Nephron progenitor cell (in vitro differentiated cells): ENCODE results near the gene SPATA2L.
"Not testable (repeated sequence)": the region's sequence is repeated elsewhere in the genome, so short reads cannot be mapped to it uniquely, and the experiment has no call there.

Experiments used
- DNase-seq: peaks from one replicate; pipeline ENCODE4 v3.0.0; 2021
- H3K27ac Mint-ChIP-seq: 2 replicates; pipeline ENCODE4 v1.8.0; 2021; ENCODE audit warnings: mild to moderate bottlenecking, moderate library complexity, mixed read lengths
- H3K27me3 Mint-ChIP-seq: 2 replicates; pipeline ENCODE4 v1.8.0; 2021; ENCODE audit warnings: mild to moderate bottlenecking, low read depth, mixed read lengths; ENCODE audit not compliant: poor library complexity
- H3K36me3 Mint-ChIP-seq: 2 replicates; pipeline ENCODE4 v1.8.0; 2021; ENCODE audit warnings: low read depth, mixed read lengths
- H3K4me1 Mint-ChIP-seq: 2 replicates; pipeline ENCODE4 v1.8.0; 2021; ENCODE audit warnings: mixed read lengths
- H3K4me3 Mint-ChIP-seq: 2 replicates; pipeline ENCODE4 v1.8.0; 2021; ENCODE audit warnings: mild to moderate bottlenecking, moderate library complexity, mixed read lengths
- H3K9me3 Mint-ChIP-seq: 2 replicates; pipeline ENCODE4 v1.8.0; 2021; ENCODE audit warnings: mild to moderate bottlenecking, moderate library complexity, mixed read lengths
- TF ChIP-seq, protein P1 (sequence below): fragments of 200-600 bp; sonication (generic); IDR thresholded peaks from 2 replicates; pipeline ENCODE4 v1.5.0; 2021; ENCODE audit warnings: antibody characterized with exemption

SPATA2L gene

DNA sequence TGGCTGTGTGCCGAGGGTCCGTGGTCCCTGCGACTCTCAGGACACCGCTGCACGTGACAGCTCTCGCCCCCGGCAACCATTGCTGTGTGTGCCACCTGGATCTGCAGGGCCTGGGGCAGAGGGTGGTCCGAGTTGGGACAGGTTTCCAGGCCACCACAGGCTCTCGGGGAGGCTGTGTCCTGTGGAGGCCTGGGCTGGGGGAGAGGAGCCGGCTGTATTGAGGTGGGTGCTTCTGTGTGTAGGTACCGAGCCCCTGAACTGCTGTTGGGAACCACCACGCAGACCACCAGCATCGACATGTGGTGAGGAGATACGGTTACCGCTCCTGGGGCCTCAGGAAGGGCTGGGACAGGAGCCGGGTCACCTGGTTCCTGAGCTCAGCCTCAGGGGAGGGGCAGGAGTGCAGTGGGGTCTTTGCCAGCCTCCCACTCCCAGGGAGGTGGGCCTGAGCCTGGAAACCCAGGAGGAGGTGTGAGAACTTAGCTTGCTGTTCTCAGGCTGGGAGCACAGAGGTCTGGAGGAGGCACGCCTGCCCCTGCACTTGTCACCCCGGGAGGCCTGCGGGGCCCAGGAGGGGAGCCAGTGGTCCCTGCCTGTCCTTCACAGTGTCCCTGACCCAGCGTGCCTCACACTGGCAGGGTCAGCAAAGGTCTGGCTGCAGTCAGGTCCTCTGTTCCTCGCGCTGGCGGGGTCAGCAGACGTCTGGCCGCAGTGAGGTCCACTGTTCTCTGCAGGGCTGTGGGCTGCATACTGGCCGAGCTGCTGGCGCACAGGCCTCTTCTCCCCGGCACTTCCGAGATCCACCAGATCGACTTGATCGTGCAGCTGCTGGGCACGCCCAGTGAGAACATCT, 7.3 kb downstream of the SPATA2L start:
- no peak overlapping the region for H3K27ac Mint-ChIP-seq
- peak; percentile 12 for DNase-seq
- TF ChIP-seq, protein P1, sequence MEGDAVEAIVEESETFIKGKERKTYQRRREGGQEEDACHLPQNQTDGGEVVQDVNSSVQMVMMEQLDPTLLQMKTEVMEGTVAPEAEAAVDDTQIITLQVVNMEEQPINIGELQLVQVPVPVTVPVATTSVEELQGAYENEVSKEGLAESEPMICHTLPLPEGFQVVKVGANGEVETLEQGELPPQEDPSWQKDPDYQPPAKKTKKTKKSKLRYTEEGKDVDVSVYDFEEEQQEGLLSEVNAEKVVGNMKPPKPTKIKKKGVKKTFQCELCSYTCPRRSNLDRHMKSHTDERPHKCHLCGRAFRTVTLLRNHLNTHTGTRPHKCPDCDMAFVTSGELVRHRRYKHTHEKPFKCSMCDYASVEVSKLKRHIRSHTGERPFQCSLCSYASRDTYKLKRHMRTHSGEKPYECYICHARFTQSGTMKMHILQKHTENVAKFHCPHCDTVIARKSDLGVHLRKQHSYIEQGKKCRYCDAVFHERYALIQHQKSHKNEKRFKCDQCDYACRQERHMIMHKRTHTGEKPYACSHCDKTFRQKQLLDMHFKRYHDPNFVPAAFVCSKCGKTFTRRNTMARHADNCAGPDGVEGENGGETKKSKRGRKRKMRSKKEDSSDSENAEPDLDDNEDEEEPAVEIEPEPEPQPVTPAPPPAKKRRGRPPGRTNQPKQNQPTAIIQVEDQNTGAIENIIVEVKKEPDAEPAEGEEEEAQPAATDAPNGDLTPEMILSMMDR: no peak
- no peak overlapping the region for H3K4me3 Mint-ChIP-seq
- peaks cover 26% of the 10 kb centered on the region for H3K4me1 Mint-ChIP-seq
- H3K36me3 Mint-ChIP-seq: peaks cover 24% of the 10 kb centered on the region
- no peaks in the 10 kb centered on the region for H3K27me3 Mint-ChIP-seq
- H3K9me3 Mint-ChIP-seq: no peaks in the 10 kb centered on the region

DNA sequence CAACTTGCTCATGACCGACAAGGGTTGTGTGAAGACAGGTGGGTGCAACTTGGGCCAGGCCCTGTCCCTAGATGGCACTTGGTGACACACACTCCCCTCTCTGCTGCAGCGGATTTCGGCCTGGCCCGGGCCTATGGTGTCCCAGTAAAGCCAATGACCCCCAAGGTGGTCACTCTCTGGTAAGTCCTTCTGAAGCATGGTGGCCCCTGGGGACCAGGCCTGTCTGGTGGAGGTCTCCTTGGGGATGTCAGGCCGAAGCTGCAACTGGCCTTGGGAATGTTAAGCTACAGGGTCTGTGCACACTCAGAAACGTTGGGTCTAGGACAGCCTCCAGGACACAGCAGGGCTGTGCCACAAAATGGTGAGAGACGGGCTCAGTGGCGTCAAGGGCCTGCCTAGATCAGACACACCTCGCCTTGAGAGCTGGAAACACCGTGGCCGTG, 8.2 kb downstream of the SPATA2L start:
- Mint-ChIP-seq H3K9me3 (no peaks in the 10 kb centered on the region), H3K27me3 (no peaks in the 10 kb centered on the region), H3K27ac (no peak overlapping the region), H3K4me1 (peaks cover 23% of the 10 kb centered on the region), H3K4me3 (no peak overlapping the region), H3K36me3 (peaks cover 23% of the 10 kb centered on the region)
- TF ChIP-seq, protein P1: no peak
- DNase-seq: no peak

DNA sequence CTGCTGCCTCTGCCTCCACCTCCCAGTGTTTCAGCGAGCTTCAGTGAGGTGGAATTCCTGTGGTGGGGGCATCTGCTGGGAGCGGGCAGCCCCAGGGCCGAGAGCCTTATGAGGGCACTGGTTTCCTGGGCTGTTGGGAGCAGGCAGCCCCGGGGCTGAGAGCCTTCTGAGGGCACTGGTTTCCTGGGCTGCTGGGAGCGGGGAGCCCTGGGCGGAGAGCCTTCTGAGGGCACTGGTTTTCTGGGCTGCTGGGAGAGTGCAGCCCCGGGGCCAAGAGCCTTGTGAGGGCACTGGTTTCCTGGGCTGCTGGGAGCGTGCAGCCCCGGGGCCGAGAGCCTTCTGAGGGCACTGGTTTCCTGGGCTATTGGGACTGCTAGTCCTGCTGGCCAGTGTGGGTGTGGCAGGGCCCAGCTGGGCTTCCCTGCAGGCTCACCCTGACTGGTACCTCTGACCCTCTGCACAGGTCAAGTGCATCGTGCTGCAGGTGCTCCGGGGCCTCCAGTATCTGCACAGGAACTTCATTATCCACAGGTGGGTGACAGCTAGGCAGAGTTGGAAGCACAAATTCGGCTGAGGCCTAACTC, 9.4 kb downstream of the SPATA2L start:
- H3K4me1 Mint-ChIP-seq: peaks cover 32% of the 10 kb centered on the region
- no peak for DNase-seq
- no peaks in the 10 kb centered on the region for H3K9me3 Mint-ChIP-seq
- H3K36me3 Mint-ChIP-seq: peaks cover 29% of the 10 kb centered on the region
- no peak overlapping the region for H3K27ac Mint-ChIP-seq
- TF ChIP-seq, protein P1: no peak
- no peak overlapping the region for H3K4me3 Mint-ChIP-seq
- H3K27me3 Mint-ChIP-seq: no peaks in the 10 kb centered on the region

DNA sequence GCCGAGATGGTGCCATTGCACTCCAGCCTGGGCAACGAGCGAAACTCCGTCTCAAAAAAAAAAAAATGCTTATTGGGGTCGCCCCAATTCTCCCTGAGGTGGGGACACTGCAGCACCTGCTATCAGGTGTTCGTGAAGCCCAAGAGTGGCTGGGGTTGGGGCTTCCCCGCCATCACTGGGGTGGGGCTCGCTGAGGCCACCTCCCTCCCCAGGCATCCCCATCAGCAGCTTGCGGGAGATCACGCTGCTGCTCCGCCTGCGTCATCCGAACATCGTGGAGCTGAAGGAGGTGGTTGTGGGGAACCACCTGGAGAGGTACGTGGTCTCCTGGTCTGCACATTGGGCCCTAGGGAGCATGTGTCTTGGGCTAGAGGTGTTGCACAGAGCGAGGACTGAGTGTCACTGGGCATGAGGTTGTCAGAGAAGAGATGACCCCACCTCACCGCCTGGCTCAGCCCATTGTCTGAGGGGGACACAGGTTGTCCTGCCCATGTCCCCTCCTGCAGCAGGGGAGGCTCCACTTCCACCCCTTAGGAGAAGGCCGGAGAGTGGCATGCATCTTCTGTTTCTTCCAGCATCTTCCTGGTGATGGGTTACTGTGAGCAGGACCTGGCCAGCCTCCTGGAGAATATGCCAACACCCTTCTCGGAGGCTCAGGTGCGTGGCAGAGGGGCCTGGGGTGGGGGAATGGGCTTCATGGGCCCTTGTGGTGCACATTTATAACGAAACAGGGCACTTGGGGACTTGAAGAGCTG, 10.1 kb downstream of the SPATA2L start:
- peaks cover 32% of the 10 kb centered on the region for H3K4me1 Mint-ChIP-seq
- H3K36me3 Mint-ChIP-seq: peaks cover 31% of the 10 kb centered on the region
- no peak for DNase-seq
- TF ChIP-seq, protein P1: no peak
- no peaks in the 10 kb centered on the region for H3K27me3 Mint-ChIP-seq
- H3K9me3 Mint-ChIP-seq: peaks cover under 1% of the 10 kb centered on the region
- no peak overlapping the region for H3K27ac Mint-ChIP-seq
- H3K4me3 Mint-ChIP-seq: no peak overlapping the region

DNA sequence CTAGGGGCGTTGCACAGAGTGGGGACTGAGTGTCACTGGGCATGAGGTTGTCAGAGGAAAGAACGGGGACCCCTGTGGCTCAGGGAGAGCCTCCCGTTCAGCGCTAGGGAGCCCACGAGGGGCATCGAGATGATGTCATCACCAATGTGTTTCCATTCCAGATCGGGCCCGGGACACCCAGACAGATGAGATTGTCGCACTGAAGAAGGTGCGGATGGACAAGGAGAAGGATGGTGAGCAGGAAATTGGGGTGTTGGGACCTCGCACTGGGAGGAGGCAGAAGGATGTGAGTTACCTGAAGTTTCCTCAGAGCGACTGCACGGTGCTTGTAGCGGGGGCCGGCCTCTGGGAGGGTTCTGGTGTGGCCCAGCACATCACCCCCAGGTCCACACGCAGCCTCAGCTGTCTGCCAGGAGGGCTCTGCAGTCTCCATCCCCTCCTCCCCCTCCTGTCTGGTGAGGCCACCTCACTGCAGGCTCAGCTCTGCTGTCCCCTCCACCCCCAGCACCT, 11.1 kb downstream of the SPATA2L start:
- H3K4me1 Mint-ChIP-seq: peaks cover 23% of the 10 kb centered on the region
- H3K9me3 Mint-ChIP-seq: peaks cover 9% of the 10 kb centered on the region
- H3K36me3 Mint-ChIP-seq: peaks cover 40% of the 10 kb centered on the region
- no peak overlapping the region for H3K27ac Mint-ChIP-seq
- no peak overlapping the region for H3K4me3 Mint-ChIP-seq
- H3K27me3 Mint-ChIP-seq: no peaks in the 10 kb centered on the region
- TF ChIP-seq, protein P1: no peak
- no peak for DNase-seq

DNA sequence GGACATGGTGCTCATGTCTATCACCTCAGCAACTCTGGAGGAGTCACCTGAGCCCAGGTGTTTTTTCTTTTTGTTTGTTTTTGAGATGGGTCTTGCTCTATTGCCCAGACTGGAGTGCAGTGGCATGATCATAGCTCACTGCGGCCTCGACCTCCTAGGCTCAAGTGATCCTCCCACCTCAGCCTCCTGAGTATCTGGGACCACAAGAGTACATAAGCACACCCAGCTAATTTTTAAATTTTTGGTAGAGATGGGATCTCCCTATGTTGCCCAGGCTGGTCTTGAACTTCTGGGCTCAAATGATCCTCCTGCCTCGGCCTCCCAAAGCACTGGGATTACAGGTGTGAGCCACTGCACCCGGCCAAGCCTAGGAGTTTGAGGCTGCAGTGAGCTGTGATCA, 11.9 kb downstream of the SPATA2L start:
- Mint-ChIP-seq H3K9me3 (peaks cover 15% of the 10 kb centered on the region), H3K36me3 (peaks cover 49% of the 10 kb centered on the region), H3K4me1 (peaks cover 16% of the 10 kb centered on the region)
- H3K4me3 Mint-ChIP-seq, H3K27me3 Mint-ChIP-seq, DNase-seq, H3K27ac Mint-ChIP-seq: not testable (repeated sequence)
